GM19467 (cell line): ENCODE results near the gene USP37.
"Not testable (repeated sequence)": the region's sequence is repeated elsewhere in the genome, so short reads cannot be mapped to it uniquely, and the experiment has no call there.

Source experiments
- ATAC-seq: cut with Tn5 transposase; IDR thresholded peaks from one replicate; pipeline ENCODE4 v1.9.1; 2021; ENCODE audit warnings: mild to moderate bottlenecking, moderate library complexity; ENCODE audit not compliant: unreplicated experiment

The USP37 gene

DNA sequence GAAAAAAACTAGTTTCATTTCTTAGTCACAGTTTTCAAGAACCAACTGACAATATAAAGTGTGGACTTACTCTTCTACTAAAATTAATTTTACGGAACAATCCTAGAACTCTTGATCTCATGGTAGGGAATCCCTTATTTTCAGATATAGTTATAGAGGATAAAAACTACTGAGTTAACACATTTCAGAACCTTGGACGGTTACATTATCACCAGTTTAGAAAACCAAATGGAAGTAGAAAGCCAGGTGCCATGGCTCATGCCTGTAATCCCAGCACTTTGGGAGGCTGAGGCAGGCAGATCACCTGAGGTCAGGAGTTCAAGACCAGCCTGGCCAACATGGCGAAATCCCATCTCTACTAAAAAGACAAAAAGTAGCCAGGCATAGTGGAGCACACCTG lies 13.9 kb downstream of the USP37 start:
- not testable (repeated sequence) for ATAC-seq

DNA sequence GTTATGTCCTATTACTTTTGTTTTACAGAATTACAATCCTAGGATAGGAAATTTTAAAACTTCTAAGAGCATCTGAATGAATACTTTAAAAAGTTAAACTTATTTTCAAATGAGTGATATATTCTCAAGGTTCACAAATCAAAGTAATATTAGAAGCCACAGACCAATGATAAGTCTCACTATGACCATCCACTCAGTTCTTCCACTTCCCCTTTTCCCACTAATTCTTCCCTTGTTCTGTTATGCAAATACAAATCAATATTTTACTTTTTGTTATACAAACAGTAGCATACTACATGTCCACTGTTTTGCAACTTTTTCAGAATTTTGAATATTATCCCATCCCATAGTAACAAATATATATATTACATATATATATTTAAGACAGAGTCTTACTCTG lies 20.2 kb downstream of the USP37 start:
- no peak for ATAC-seq

DNA sequence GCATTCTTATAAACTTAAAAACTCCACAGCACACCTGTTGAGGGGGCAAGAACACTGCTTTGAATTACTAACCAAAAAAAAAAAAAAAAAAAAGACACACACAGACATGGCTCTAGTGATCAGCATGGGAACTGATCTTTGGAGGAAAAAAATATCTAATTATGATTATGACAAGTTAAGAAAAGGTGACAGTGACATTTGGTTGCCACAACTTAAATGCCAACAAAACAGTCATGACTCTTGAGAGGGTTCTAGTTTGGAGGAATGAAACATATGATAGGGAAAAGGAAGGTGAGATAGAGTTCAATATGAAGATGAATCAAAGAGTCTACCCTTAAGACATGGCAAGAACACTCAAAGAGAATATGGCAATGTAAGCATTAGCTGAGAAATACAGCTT lies 20.6 kb downstream of the USP37 start:
- no peak for ATAC-seq

DNA sequence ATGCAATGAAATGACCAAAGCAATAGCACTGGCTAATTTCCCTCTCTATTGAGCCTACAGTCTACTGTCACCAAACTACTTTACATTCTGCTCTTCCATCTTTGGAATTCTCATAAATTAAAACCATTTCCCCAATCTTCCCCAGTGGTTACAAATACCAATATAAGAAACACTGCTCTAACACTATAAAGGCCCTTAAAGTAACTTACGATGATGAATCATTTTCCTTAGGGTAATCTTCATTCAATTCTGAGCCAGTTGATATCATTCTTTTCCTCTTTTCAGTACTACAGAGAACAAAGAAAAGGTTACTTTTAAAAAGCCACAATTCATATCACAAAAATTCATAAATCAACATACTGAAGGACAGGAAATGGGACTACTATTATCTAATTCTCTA lies 22.1 kb downstream of the USP37 start:
- no peak for ATAC-seq

DNA sequence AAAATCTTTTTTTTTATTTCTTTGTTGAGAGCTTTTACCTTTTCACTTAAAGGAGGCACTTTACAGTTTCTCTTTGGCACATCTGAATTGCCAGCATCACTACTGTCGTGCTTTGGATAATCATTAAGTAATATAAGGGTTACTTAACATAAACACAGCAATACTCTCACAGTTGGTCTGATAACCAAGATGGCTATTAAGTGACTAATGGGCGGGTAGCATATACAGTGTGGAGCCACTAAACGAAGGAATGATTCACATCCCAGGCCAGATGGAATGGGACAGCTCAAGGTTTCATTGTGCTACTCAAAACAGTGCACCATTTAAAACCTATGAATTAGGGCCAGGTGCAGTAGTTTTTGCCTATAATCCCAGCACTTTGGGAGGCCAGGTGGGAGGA lies 28.1 kb downstream of the USP37 start:
- no peak for ATAC-seq

DNA sequence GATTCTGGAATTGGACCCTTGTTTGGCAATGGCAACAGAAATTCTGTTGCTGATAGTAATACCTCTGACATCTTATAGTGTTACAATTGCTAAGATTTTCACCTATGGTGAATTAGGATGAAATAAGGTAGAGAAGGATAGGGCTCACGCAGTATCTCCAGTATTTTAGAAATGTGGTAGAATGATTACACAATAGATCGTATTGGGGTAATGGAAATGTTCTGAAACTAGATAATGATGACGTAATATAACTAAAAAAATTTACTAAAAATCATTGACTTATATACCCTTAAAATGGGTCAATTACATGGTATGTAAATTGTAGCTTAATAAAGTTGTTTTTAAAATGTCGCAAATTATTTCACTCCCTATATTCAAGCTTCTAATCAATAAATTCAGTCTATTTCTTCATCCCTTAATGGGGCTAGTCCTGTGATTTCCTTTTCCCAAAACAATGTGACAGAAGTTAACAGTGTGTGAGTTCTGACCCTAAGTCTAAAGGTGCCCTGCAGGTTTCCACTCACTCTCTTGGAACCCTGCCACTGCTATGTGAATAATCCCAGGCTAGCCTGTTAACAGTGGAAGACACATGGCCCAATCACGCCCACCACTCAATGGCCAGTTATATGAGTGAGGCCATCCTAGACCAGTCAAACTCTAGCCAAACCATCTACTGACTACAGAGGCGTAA lies 31.2 kb downstream of the USP37 start:
- no peak for ATAC-seq

DNA sequence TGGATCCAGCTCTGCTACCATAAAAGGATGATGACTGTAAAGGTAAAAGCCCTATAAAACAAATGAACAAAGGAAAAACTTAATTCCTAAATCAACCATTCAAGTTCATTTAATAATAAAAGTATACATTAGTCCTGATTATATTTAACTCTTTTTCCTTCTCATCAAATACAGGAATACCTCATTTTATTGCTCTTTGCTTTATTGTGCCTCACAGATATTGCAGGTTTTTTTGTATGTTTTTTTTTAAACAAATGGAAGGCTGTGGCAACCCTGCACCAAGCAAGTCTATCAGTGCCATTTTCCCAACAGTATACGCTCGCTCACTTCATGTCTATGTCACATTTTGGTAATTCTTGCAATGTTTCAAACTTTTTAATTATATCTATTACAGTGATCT lies 38.2 kb downstream of the USP37 start:
- ATAC-seq: no peak

DNA sequence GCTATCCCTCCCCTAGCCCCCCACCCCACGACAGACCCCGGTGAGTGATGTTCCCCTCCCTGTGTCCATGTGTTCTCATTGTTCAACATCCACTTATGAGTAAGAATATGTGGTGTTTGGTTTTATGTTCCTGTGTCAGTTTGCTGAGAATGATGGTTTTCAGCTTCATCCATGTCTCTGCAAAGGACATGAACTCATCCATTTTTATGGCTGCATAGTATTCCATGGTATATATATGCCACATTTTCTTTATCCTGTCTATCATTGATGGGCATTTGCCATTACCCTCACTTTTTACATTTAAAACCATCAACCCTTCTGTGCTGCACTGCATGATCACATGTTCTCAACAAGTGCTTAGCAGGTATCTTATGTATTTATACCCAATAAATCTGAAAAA lies 39.7 kb downstream of the USP37 start:
- ATAC-seq: not testable (repeated sequence)

DNA sequence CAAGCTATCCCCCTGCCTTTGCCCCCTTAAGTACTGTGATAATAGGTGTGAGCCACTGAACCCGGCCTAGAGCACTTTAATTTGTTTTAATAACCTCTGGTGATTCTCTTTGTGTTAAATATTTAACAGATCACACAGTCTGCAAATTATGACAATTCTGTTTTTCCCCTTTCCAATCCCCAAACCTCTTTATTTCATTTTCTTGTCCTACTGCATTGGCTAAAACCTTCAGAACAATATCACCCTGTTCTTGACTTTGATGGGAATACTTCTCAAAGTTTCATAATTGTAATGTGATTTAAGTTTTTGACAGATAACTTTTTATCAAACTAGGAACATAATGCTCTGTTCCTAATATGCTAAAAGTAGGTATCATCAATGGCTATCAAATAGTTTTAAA lies 44.5 kb downstream of the USP37 start:
- ATAC-seq: no peak

DNA sequence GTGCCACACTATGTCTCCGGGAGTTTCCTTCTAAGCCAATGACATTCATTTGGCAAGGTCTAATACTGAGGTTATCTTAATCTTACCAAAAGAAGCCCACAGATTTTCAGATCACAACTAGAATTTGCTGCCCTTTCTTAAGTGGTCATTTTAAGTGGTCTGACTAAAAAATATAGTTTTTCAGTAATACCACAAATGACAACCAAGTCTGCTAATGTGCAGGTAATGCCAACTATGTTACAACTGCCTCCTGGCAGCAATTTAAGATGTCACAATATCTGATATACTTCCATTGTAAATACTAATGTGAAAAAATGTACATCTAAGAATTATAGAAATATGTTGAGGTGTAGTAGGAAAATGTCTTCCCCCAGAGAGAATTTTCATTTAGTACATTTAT lies 49.3 kb downstream of the USP37 start:
- ATAC-seq: no peak

DNA sequence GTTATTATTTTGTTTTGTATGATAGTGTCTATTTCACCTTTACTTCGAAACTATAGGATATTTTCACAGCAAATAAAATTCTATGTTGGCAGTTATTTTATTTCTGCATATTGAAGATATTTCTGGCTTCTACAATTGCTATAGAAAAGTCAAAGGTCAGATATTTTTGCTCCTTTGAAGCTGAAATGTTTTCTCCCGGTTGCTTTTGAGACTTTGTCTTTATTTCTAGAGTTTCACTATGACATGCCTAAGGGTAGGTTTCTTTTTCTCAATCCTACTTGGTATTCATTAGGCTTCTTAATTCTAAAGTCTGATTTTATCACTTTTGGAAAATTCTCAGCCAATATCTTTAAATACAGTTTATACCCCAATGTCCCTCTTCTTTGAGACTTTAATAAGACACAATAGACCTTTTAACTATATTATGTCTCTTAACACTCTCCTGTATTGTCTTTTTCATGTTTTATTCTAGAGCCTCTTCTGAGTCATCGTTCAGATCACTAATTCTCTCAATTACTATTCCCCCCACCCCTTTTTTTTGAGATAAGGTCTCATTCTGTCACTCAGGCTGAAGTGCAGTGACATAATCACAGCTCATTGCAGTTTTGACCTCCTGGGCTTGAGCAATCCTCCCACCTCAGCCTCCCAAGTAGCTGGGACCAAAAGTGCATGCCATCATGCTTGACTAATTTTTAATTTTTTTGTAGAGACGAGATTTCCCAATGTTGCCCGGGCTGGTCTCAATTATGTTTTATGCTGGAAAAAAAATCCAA lies 50.5 kb downstream of the USP37 start:
- no peak for ATAC-seq

DNA sequence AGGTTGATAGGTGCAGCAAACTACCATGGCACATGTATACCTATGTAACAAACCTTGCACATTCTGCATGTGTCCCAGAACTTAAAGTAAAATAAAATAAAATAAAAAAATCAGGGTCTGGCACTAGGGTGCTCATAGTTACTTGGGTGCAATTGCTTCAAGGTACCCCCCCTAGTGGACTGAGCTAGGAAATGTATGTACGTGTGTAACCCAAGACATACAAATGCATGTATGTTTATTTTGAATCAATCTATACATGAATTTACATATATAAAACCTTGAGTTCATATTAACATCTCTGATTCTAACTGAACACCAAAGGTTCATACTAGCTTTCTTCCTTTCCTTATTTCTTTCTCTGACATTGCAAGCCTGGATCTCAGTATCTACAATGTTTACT lies 51.5 kb downstream of the USP37 start:
- no peak for ATAC-seq

DNA sequence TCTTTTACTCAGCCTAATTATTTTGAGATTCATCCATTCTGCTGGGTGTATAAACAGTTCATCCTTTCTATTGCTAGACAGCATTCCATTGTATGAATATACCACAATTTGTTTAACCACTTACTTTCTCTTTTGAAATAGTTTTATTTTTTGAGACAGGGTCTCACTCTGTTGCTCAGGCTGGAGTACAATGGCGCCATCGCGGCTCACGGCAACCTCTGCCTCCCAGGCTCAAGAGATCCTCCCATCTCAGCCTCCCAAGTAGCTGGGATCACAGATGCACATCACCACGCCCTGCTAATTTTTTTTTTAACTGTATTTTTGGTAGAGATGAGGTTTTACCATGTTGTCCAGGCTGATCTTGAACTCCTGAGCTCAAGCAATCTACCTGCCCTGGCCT lies 54.5 kb downstream of the USP37 start:
- ATAC-seq: no peak

DNA sequence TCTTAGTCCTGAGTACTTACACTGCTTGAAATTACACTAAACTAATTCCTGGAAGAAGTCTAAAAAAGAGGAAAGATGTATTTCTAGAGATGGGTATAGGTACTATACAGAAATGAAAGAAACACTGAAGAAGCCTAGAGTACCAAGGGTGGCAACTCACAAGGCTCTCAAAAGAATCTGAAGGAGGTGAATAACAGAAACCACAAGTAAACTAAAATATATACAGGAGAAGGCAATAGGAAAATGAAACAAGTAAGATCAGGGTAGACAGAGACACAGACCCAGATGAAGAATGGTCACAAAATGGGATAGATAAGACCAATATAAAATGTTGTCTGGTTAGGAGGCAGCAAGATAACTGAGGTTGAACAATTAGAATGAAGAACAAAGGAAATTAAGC lies 59.9 kb downstream of the USP37 start:
- ATAC-seq: no peak

DNA sequence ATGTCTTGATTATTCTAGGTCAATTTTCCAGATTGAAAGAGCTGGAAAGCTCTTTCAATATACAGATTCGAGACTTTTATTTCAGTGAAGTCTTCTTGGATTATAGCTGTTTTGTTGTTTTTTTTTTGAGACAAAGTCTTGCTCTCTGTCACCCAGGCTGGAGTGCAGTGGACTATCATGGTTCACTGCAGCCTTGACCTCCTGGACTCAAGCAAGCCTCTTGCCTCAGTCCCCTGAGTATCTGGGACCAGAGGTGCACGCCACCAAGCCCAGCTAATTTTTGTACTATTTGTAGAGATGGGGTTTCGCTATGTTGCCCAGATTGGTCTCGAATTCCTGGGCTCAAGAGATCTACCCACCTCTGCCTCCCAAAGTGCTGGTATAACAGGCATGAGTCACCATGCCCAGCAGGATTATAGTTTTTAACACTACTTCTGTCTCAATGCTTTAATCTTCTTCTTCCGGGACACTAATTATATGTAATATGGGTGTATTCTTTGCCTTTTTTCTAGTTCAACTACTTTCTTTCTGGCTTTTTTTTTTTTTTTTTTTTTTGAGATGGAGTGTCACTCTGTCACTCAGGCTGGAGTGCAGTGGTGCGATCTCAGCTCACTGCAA lies 62.3 kb downstream of the USP37 start:
- no peak for ATAC-seq

DNA sequence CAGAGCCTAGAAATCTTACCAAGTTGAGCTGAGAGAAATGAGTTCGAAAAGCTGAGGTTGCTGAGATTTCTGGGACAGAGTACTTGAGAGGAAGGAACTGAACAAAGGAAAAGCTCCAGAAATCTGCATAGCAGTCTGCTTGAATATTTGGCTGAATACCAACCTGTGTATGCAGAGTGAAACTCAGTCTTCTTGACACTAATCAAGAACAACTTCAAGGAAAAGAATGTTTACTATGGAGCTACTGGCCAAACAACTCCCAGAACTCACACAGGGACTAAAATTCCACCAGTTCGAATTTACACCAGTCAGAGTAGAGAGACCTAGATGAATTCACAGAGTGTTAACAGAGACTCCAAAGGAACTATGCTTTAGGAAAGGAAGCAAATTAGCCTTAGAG lies 66.5 kb downstream of the USP37 start:
- ATAC-seq: no peak

DNA sequence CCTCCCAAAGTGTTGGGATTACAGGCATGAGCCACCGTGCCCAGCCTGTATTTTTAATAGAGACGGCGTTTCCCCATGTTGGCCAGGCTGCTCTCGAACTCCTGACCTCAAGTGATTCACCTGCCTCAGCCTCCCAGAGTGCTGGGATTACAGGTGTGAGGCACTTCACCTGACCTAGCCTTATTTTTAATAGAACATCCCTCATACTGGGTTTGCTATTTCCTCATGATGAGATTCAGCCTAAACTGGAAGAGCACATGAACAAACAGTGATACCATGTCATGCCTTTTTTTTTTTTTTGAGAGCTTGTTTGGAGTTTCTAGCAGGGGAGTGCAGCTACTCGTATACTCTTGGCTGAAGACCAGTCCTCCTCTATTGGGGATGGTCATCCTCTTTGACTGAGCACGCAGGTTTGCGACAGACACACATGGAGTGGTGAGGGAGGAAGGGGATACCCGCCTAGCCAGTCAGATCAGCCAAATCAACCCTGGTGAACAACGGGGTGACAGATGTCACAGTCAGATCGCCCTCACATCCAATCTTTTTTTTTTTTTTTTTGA lies 67.6 kb downstream of the USP37 start:
- ATAC-seq: no peak

DNA sequence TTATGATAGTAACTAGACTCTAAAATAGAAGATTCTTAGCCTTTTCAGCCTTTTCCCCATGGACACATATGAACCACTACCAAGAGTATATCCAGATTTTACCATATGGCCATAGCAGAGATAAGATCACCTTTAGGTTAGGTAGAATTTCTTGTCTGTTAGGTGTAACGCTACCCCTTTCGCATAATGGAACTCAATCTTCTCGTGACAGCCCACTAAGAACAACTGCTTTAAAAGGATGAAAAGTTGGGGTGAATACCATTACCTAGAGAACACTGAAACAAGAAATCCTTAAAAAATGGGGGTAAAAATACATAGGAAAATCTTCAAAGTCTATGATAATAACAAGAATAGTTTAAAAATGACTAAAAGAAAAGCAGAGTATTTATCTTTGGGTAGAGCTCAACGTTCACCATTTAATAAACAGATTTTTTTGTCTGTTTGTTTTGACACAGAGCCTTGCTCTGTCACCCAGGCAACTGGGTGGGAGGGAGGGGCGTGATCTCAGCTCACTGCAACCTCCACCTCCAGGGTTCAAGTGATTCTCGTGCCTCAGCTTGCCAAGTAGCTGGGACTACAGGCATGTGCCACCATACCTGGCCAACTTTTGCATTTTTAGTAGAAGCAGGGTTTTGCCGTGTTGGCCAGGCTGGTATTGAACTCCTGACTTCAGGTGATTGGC lies 82.0 kb downstream of the USP37 start:
- no peak for ATAC-seq

DNA sequence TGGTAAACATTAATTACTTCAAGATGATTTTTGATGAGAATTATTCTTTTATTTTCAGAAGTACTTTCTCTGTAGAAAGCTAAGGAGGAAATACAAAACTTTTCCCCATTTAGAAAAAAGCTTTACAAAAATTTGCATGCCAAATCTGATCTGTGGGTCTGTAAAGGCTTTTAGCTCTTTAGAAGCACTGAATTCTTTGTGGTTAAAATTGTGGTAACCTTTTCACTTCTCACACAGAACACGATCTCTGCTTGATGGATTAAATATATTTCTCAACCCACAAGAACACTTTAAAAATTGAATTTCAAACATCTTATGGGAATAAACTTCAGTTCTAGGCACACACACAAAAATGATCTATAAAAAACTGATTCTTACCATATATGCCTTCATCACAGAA lies 85.5 kb downstream of the USP37 start:
- no peak for ATAC-seq

DNA sequence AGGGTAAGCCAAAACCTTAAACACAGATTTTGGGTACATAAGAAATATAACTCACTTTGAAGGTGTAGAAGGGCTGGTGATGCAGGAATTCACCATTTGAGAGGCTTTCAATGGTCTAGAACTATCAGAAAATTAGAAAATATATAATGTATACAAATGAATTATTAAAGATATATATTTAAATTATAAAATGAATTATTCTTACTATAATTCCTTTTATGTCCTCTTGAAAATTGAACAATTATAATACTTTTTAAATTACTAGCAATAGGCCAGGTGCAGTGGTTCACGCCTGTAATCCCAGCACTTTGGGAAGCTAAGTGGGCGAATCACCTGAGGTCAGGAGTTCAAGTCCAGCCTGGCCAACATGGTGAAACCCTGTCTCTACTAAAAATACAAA lies 88.6 kb downstream of the USP37 start:
- no peak for ATAC-seq

DNA sequence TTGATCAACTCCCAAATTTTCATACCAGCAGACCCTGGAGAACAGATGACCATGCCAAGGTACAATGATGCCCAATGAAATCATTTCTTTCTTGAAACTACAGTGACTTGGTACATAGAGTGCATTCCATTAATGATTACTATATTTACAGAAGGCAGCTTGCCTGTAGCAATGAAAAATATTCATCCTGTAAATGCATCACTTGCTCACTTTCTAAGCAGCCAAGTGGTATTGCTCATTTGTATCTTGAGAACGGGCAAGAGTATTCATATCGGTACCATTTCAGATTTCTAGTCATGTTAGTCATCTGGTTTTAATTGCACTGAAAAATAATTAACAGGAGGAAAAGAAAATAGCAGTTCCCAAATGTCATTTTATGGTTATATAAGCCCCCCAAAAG lies 89.6 kb downstream of the USP37 start:
- no peak for ATAC-seq
